Vagina (tissue), 2 donors: ENCODE measurements around the gene GNG3. TPM values are rescaled to one million over a fixed set of nuclear protein-coding genes. Genes with fewer than 3 reads are reported as not detected.

Source experiments
- DNase-seq, 2 donors: peaks; one replicate each; pipeline ENCODE4 v3.0.0-alpha.2; 2017; ENCODE audit errors: extremely low spot score in 2 of 2
- H3K27ac ChIP-seq: fragments of 200-600 bp; sonication (generic); one replicate; pipeline ENCODE4 v1.5.1; 2019
- H3K27me3 ChIP-seq: fragments of 200-600 bp; sonication (generic); one replicate; pipeline ENCODE4 v1.5.1; 2019
- H3K36me3 ChIP-seq, 2 donors: fragments of 200-600 bp; sonication (generic); one replicate each; pipeline ENCODE4 v1.5.1; 2017 to 2019
- H3K4me1 ChIP-seq: fragments of 200-600 bp; sonication (generic); one replicate; pipeline ENCODE4 v1.5.1; 2019
- H3K4me3 ChIP-seq, 2 donors: fragments of 200-600 bp; sonication (generic); 1 replicate in 1 of 2; 2 replicates in 1 of 2; pipeline ENCODE4 v1.5.1; 2016 to 2019
- H3K9me3 ChIP-seq: fragments of 200-600 bp; sonication (generic); one replicate; pipeline ENCODE4 v1.5.1; 2019
- CTCF ChIP-seq, 3 experiments: fragments of 450-650 bp in 2 of 3; fragments of 200-600 bp in 1 of 3; sonication (generic) in 1 of 3; IDR thresholded peaks; one replicate each; pipeline ENCODE4 v1.5.1; 2017 to 2019; ENCODE audit warnings: antibody characterized with exemption in 3 of 3, mild to moderate bottlenecking in 2 of 3, moderate library complexity in 2 of 3
- POLR2A ChIP-seq, 2 donors: fragments of 450-650 bp; IDR thresholded peaks; one replicate each; pipeline ENCODE4 v1.6.1; 2017; ENCODE audit warnings: antibody characterized with exemption in 2 of 2, mild to moderate bottlenecking in 2 of 2, moderate library complexity in 2 of 2
- POLR2AphosphoS5 ChIP-seq, 2 donors: sonication (generic); formaldehyde crosslinking; IDR thresholded peaks; one replicate each; pipeline ENCODE4 v1.9.0; 2017; ENCODE audit warnings: antibody characterized with exemption in 2 of 2, mild to moderate bottlenecking in 2 of 2, low read depth in 1 of 2; ENCODE audit not compliant: insufficient read depth in 1 of 2
- intact Hi-C: fragments of 100-400 bp; cut with DNase I; formaldehyde crosslinking; loops from one replicate; pipeline ENCODE4 v1.15.1; 2023
- total RNA-seq: library from RNA; depleted of rRNA; stranded (reverse); fragments of >200 nt; gene quantifications from one replicate; pipeline ENCODE4 v1.2.3, GENCODE V29; 2016

The GNG3 gene
- total RNA-seq, 1 donor from 2014 or later, result 2.5 TPM

GRCh38 chr11:62678770-62679696 is 28.4 kb upstream of the GNG3 start, which contains the start of gene UBXN1:
Gene UBXN1, minus strand, starts transcription at chr11:62679073. Its CDS starts 150 bp downstream, at chr11:62678923.
- TF ChIP-seq POLR2A (IDR thresholded peaks at IDR 0.05) (no peak), CTCF (IDR thresholded peaks at IDR 0.05) (no peak), POLR2AphosphoS5 (IDR thresholded peaks at IDR 0.05; ENCODE audit: insufficient read depth in 1 of 2, low read depth in 1 of 2) (peak; percentile 95 to 96)
- peak in 1 of 2 donors; percentile 96 for DNase-seq
- Histone ChIP-seq H3K4me3 (peak within 1 kb of the TSS; percentile 95 to 98), H3K27ac (peak within 1 kb of the TSS; percentile 86), H3K9me3 (no peaks in the 10 kb centered on the region), H3K4me1 (peaks cover 38% of the 10 kb centered on the region), H3K36me3 (peaks cover 0 to 27% of the 10 kb centered on the region in 2 donors), H3K27me3 (no peaks in the 10 kb centered on the region)
- intact Hi-C loops, result no loop called here

DNA sequence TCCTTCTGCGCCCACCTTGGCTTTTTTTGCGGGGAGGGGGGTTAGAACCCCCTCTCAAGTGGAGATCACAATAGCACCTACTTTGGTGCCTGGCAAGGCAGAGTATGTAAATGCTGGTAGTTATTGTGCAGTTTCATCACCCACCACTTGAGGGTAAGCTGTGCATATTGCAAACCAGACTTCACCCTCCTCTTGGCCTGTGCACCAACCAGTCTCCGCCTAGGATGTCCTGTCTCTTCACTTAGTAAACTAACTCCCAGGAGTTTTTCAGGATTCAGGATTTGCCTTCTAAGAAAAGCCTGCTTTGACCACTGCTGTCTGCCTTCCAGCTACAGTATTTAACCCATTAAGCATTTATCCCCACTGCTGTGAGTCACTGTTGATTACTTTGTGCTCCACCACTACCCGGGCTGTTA is 26.6 kb upstream of the GNG3 start:
- no peak for DNase-seq

DNA sequence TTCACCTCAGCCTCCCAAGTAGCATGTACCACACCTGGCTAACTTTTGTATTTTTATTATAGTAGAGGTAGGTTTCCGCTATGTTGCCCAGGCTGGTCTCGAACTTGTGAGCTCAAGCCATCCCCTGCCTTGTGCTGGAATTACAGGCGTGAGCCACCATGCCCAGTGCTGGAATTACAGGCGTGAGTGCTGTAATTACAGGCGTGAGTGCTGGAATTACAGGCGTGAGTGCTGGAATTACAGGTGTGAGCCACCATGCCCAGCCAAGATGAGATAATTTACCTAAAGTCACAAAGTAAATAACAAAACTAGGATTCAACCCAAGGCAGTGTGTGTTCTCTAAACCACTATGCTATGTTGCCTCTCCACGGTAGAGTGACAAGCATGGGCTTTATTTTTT is 25.0 kb upstream of the GNG3 start:
- Histone ChIP-seq H3K4me1 (peaks cover 22% of the 10 kb centered on the region), H3K27ac (no peak overlapping the region), H3K36me3 (peaks cover 0 to 3% of the 10 kb centered on the region in 2 donors), H3K4me3 (no peak overlapping the region), H3K9me3 (no peaks in the 10 kb centered on the region), H3K27me3 (no peaks in the 10 kb centered on the region)
- DNase-seq, result no peak
- TF ChIP-seq CTCF (IDR thresholded peaks at IDR 0.05) (no peak), POLR2AphosphoS5 (IDR thresholded peaks at IDR 0.05; ENCODE audit: insufficient read depth in 1 of 2, low read depth in 1 of 2) (no peak), POLR2A (IDR thresholded peaks at IDR 0.05) (no peak)
- intact Hi-C loops, result no loop called here

More for the DNA sequence above, 26.6 kb upstream of the GNG3 start:
- intact Hi-C loops, result no loop called here
- H3K4me3 ChIP-seq, result no peak overlapping the region
- H3K27ac ChIP-seq, result no peak overlapping the region
- H3K27me3 ChIP-seq, result no peaks in the 10 kb centered on the region
- no peaks in the 10 kb centered on the region for H3K9me3 ChIP-seq
- peak in 2 of 3 experiments; percentile 21 to 38 for TF ChIP-seq CTCF (IDR thresholded peaks at IDR 0.05)
- peak in 1 of 2 donors; percentile 30 for TF ChIP-seq POLR2AphosphoS5 (IDR thresholded peaks at IDR 0.05; ENCODE audit: insufficient read depth in 1 of 2, low read depth in 1 of 2)
- TF ChIP-seq POLR2A (IDR thresholded peaks at IDR 0.05), result no peak
- peaks cover 0 to 19% of the 10 kb centered on the region in 2 donors for H3K36me3 ChIP-seq
- peaks cover 28% of the 10 kb centered on the region for H3K4me1 ChIP-seq

- peaks cover 31% of the 10 kb centered on the region for H3K4me1 ChIP-seq
- peak overlapping the region; percentile 89 for H3K27ac ChIP-seq
- intact Hi-C loops, result no loop called here
- peak overlapping the region; percentile 45 to 50 for H3K4me3 ChIP-seq
- no peak for DNase-seq
- peaks cover 0 to 15% of the 10 kb centered on the region in 2 donors for H3K36me3 ChIP-seq
- H3K27me3 ChIP-seq, result no peaks in the 10 kb centered on the region
- H3K9me3 ChIP-seq, result no peaks in the 10 kb centered on the region
- TF ChIP-seq POLR2A (IDR thresholded peaks at IDR 0.05), result no peak
- no peak for TF ChIP-seq CTCF (IDR thresholded peaks at IDR 0.05)
- peak in 1 of 2 donors; percentile 63 for TF ChIP-seq POLR2AphosphoS5 (IDR thresholded peaks at IDR 0.05; ENCODE audit: insufficient read depth in 1 of 2, low read depth in 1 of 2)
Measured at GRCh38 chr11:62687508-62688396, 19.7 kb upstream of the GNG3 start.
